Skeletal muscle satellite cell (primary cell): Measurements from ENCODE around the gene DNAJC1. TPM values are rescaled to one million over a fixed set of nuclear protein-coding genes. Genes with fewer than 3 reads are reported as not detected.
"Not testable (repeated sequence)": the region's sequence is repeated elsewhere in the genome, so short reads cannot be mapped to it uniquely, and the experiment has no call there.

ENCODE experiments used
- H3K27me3 ChIP-seq: 2 replicates; pipeline ENCODE4 v1.7.0; 2013; ENCODE audit warnings: low read length; ENCODE audit not compliant: control insufficient read depth, insufficient read depth
- H3K36me3 ChIP-seq: 2 replicates; pipeline ENCODE4 v1.7.0; 2013; ENCODE audit warnings: mild to moderate bottlenecking, control low read depth, low read length; ENCODE audit not compliant: insufficient read depth
- H3K4me1 ChIP-seq: 2 replicates; pipeline ENCODE4 v1.7.0; 2013; ENCODE audit warnings: low read length; ENCODE audit not compliant: control insufficient read depth, insufficient read depth
- H3K4me2 ChIP-seq: 2 replicates; pipeline ENCODE4 v1.7.0; 2013; ENCODE audit warnings: mild to moderate bottlenecking, low read length
- H3K4me3 ChIP-seq: 2 replicates; pipeline ENCODE4 v1.7.0; 2013; ENCODE audit warnings: low read length
- H3K9ac ChIP-seq: 2 replicates; pipeline ENCODE4 v1.7.0; 2013; ENCODE audit warnings: mild to moderate bottlenecking, low read depth, low read length, moderate library complexity
- H3K9me3 ChIP-seq: replicated peaks from 2 replicates; pipeline ENCODE4 v1.7.0; 2013; ENCODE audit warnings: mild to moderate bottlenecking, control low read depth, low read length
- total RNA-seq: library from RNA; depleted of rRNA; stranded (reverse); fragments of >200 nt; gene quantifications from 2 replicates; pipeline ENCODE4 v1.2.3, GENCODE V29; 2012; rRNA removed

Gene DNAJC1, protein sequence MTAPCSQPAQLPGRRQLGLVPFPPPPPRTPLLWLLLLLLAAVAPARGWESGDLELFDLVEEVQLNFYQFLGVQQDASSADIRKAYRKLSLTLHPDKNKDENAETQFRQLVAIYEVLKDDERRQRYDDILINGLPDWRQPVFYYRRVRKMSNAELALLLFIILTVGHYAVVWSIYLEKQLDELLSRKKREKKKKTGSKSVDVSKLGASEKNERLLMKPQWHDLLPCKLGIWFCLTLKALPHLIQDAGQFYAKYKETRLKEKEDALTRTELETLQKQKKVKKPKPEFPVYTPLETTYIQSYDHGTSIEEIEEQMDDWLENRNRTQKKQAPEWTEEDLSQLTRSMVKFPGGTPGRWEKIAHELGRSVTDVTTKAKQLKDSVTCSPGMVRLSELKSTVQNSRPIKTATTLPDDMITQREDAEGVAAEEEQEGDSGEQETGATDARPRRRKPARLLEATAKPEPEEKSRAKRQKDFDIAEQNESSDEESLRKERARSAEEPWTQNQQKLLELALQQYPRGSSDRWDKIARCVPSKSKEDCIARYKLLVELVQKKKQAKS
- total RNA-seq = 36.0 and 41.3 TPM in 2 replicates

DNA sequence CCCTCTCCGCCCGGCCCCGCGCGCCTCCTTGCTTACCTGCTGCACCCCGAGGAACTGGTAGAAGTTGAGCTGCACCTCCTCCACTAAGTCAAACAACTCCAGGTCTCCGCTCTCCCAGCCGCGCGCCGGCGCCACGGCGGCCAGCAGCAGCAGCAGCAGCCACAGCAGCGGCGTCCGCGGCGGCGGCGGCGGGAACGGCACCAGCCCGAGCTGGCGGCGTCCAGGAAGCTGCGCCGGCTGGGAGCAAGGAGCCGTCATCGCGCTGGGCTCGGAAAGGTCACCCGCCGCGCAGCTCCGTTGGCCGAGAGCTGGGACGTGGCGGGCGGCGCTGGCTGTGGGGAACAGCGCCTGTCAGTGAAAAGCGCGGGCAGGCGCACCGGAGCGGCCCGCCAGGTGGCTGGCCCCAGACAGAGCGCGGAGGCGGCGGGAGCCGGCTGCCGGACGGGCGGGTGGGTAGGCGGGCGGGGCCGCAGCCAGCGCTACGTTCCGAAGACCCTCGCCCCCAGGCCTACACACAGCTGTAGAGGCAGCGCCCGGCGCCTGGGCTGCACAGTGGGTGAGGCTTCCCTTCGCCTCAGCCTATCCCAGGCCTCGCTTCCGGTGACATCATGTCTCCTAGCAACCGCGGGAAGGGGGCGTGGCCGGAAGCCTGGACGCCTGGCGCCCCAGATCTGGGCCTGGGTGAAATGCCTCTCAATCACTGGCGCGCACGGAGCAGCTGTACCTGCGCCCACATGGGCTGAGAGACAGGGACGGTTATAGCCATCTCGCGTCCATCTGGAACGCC, at the start of gene DNAJC1:
Gene DNAJC1, minus strand, starts transcription at position 554 of the 787 bp plus-strand sequence. Its CDS starts 296 bp downstream, at position 258.
- peaks cover 7% of the 10 kb centered on the region for H3K27me3 ChIP-seq
- peak within 1 kb of the TSS; percentile 89 for H3K4me2 ChIP-seq
- peaks cover 11% of the 10 kb centered on the region for H3K4me1 ChIP-seq
- no peaks in the 10 kb centered on the region for H3K36me3 ChIP-seq
- peak within 1 kb of the TSS; percentile 95 for H3K4me3 ChIP-seq
- H3K9me3 ChIP-seq = no peaks in the 10 kb centered on the region
- H3K9ac ChIP-seq = peak within 1 kb of the TSS; percentile 84

DNA sequence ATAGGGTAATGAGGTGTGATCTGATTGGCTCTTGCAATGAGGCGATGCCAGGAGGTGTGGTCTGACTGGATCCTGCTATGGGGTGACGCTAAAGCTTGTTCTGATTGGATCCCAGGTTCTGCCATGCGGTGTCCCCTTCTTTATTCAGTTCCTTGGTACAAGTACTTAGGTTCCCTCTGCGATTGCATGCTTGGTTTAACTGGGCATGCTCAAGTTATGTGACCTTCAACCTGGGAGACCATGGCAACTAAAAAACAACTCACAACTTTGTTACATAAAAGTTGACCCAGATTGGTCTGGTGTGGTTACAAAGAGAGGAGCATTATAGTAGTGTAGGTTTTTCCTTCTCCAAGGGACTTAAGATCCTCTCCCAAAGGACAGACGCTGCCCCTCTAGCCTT, 49.5 kb upstream of the DNAJC1 start:
- no peak overlapping the region for H3K4me2 ChIP-seq
- no peaks in the 10 kb centered on the region for H3K36me3 ChIP-seq
- no peak overlapping the region for H3K9ac ChIP-seq
- H3K4me3 ChIP-seq = no peak overlapping the region
- no peaks in the 10 kb centered on the region for H3K27me3 ChIP-seq
- no peaks in the 10 kb centered on the region for H3K4me1 ChIP-seq
- no peaks in the 10 kb centered on the region for H3K9me3 ChIP-seq

DNA sequence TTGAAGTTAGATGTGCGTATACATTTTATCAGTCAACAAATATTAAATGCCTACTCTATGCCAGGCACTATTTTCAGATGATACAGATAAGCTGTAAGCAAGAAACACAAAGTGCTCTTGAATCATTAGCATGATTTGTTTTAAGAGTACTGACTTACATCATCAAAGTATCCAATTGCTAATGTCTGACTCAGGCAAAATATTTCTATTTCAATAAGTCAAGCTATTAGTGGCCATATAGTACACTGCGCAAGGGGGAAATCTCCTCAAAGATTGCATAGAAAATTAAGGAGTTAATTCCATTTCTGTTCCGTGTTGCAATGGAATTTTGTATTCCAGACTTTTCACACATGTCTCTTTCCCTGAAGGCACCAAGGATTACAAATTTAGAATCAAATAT, 46.1 kb upstream of the DNAJC1 start:
- no peaks in the 10 kb centered on the region for H3K36me3 ChIP-seq
- no peak overlapping the region for H3K4me3 ChIP-seq
- no peaks in the 10 kb centered on the region for H3K27me3 ChIP-seq
- no peak overlapping the region for H3K9ac ChIP-seq
- H3K4me1 ChIP-seq = no peaks in the 10 kb centered on the region
- no peaks in the 10 kb centered on the region for H3K9me3 ChIP-seq
- no peak overlapping the region for H3K4me2 ChIP-seq

DNA sequence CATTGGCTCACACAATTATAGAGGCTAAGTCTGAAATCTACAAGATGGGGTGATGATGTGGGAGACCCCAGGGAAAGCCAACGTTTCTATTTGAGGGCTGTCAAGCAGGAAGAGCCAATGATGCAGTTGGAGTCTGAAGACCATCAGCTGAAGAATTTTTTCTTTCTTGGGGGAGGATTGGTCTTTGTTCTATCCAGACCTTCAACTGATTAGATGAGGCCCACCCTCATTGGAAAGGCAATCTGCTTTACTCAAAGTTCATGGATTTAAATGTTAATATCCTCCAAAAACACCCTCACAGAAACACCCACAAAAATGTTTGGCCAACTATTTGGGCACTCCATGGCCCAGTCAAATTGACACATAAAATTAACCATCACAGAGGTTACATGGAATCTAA, 44.3 kb upstream of the DNAJC1 start:
- Histone ChIP-seq H3K4me2 (no peak overlapping the region), H3K9me3 (no peaks in the 10 kb centered on the region), H3K9ac (no peak overlapping the region), H3K4me1 (no peaks in the 10 kb centered on the region), H3K27me3 (no peaks in the 10 kb centered on the region), H3K36me3 (no peaks in the 10 kb centered on the region), H3K4me3 (no peak overlapping the region)

DNA sequence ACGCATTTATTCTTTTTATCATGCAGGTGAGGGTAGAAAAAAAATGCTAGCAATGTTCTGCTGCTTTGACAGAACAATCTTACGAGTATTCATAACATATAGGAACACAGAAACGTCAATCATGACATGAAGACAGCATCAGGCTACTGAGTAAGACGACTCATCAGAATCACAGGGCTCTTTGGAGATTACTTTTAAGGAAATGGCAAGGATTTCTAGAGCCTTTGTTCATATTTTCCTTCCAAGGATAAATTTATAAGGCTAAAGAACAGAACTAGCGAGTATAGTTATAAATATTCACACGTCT, 39.8 kb upstream of the DNAJC1 start:
- Histone ChIP-seq H3K36me3 (no peaks in the 10 kb centered on the region), H3K27me3 (peaks cover 5% of the 10 kb centered on the region), H3K9me3 (no peaks in the 10 kb centered on the region), H3K4me2 (no peak overlapping the region), H3K4me3 (no peak overlapping the region), H3K4me1 (no peaks in the 10 kb centered on the region), H3K9ac (no peak overlapping the region)

DNA sequence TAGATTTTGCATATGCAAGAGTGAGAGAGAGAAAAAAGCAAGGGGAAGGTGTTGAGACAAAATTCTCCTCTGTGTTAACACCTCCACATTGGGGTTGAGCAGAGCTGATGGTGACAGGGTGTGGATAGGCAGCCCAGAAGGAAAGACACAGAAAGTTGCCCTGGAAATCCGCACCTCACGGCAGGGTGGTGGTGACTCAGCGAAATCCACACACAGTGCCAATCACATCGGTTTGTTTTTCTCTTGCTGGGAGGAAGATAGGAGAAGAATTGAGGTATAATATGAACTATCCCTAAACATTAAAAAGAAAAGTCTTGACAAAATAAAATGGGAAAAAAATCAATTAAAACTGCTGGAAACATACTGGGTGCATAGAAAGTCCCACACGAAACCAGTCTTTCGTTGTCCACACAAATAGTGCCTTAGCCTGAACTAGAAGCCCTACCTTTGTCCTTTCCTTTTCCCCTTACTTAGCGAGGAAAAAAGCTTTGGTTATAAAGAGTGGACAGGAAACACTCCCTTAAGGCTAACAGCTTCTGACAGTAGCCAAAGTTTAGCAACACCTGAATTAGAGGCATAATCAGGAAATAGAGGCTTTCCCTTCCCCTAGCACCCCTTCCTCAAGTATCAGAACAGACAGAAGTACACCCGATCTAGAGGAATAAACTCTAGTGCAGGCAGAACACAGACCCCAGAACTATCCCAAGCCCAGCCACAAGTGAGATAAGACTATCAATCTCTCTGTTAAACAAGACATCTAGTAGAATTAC, 39.2 kb upstream of the DNAJC1 start:
- H3K9me3 ChIP-seq = no peaks in the 10 kb centered on the region
- peaks cover 5% of the 10 kb centered on the region for H3K27me3 ChIP-seq
- no peak overlapping the region for H3K4me2 ChIP-seq
- no peak overlapping the region for H3K4me3 ChIP-seq
- H3K36me3 ChIP-seq = no peaks in the 10 kb centered on the region
- H3K9ac ChIP-seq = no peak overlapping the region
- no peaks in the 10 kb centered on the region for H3K4me1 ChIP-seq

DNA sequence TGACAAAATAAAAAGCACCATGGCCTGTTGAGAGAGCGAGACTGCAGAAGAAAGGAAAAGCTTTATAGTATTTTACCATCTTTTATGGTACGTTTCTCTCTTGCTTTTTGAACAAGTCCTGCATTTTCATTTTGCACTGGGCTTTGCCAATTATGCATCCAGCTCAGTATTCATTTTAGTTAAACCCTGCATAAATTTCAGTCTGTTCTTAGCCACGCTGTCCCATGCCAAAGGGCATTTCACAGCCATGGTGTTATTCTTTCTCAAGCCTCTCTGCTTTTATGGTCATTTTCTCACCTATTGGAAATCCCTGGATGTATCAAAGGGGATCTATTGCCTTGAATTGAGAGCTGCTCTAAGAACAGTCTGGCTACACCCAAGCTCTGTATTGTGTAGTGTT, 30.8 kb upstream of the DNAJC1 start:
- H3K27me3 ChIP-seq = peaks cover 17% of the 10 kb centered on the region
- H3K4me3 ChIP-seq = no peak overlapping the region
- no peaks in the 10 kb centered on the region for H3K36me3 ChIP-seq
- no peak overlapping the region for H3K4me2 ChIP-seq
- no peak overlapping the region for H3K9ac ChIP-seq
- no peaks in the 10 kb centered on the region for H3K9me3 ChIP-seq
- H3K4me1 ChIP-seq = no peaks in the 10 kb centered on the region

DNA sequence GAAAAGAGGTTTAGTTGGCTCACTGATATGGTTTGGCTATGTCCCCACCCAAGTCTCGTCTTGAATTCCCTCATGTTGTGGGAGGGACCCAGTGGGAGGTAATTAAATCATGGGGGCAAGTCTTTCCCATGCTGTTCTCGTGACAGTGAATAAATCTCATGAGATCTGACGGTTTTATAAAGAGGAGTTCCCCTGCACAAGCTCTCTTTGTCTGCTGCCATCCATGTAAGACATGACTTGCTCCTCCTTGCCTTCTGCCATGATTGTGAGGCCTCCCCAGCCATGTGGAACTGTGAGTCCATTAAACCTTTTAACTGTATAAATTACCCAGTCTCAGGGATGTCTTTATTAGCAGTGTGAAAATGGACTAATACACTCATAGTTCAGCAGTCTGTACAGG, 28.7 kb upstream of the DNAJC1 start:
- H3K4me3 ChIP-seq, H3K9ac ChIP-seq, H3K4me1 ChIP-seq, H3K9me3 ChIP-seq, H3K4me2 ChIP-seq, H3K36me3 ChIP-seq: not testable (repeated sequence)
- peaks cover 16% of the 10 kb centered on the region for H3K27me3 ChIP-seq

DNA sequence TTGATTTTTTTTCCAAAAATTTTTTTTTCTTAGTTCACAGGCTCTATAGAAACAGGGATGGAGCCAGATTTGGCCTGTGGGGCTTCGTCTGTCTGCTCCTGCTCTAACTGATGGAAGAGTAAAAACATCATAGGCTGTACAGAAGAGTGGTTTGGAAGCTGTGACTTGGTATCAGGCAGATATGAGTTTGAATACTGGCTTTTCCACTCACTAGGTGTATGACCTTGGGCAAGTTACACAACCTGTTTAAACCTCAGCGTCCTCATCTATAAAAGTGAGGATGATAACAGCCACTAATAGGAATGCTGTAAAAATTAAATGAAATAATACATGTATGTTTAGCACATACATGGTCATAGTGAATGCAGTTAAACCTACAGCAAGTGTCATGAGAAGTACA, 26.9 kb upstream of the DNAJC1 start:
- H3K9me3 ChIP-seq = no peaks in the 10 kb centered on the region
- H3K4me3 ChIP-seq = no peak overlapping the region
- H3K9ac ChIP-seq = no peak overlapping the region
- H3K4me1 ChIP-seq = no peaks in the 10 kb centered on the region
- no peaks in the 10 kb centered on the region for H3K36me3 ChIP-seq
- H3K4me2 ChIP-seq = no peak overlapping the region
- H3K27me3 ChIP-seq = peaks cover 23% of the 10 kb centered on the region

DNA sequence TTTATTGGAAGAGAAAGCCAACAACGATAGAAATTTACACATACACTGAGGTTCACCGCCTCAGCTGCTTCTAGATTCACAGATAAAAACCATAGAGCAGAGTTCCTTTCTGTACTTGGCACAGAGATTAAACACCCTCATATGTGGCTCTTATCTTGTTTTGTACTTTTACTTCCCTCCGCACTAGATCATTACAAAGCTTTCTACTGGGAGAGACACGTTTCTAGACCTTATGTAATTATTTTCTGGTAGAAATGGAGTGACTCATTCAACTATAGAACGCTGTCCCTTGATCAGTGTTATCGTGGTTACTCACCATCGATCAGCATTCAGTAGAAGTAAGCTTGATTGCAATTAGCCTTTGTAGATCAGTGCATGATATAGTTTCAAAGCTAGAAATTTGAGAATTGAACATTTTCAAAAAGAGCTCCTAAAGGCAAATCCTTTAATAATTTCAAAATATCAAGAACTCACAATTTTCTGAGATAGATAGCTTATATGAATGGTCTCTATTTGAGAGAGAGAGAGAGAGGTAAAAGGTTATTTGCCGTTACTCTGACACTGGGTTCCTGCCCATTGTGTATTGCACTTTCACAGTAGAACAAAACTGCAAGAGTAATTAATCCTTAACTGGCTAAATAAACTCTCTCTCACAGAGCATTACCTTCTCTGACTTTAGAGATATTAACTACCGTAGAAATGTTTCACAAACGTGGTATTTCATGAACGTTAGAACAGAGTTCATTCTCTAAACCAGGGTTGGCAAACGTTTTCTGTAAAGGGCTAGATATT, 26.1 kb upstream of the DNAJC1 start:
- no peaks in the 10 kb centered on the region for H3K4me1 ChIP-seq

More for the DNA sequence above, 26.1 kb upstream of the DNAJC1 start:
- Histone ChIP-seq H3K4me2 (no peak overlapping the region), H3K27me3 (peaks cover 25% of the 10 kb centered on the region), H3K4me3 (no peak overlapping the region), H3K9ac (no peak overlapping the region), H3K9me3 (no peaks in the 10 kb centered on the region), H3K36me3 (no peaks in the 10 kb centered on the region)
